NCI-H1048 (cell line): ENCODE measurements around the gene RPS6KA1.
"Not testable (repeated sequence)": the region's sequence is repeated elsewhere in the genome, so short reads cannot be mapped to it uniquely, and the experiment has no call there.

Experiments
- DNase-seq: peaks from one replicate; lab custom pipeline; 2025; lab: John Stamatoyannopoulos, UW

RPS6KA1 gene

DNA sequence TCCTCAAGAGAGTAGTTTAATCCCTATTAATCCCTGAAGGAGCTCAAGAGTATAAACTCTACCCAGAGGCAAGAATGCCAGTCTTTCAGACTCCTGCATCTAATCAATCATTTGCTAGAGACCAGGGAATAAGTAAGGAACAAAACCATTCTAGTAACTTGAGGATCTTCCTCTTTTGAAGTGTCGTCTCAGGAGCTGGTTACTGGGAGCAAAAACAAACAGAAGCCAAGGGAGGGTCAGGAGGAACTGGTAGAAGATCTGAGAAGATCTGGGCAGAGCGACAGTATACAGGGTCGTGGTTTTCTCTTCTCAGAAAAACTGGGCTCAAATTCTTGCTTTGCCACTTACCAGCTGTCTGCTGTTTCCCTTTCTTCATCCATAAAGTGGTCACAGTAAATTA lies 69.3 kb downstream of the RPS6KA1 start:
- no peak for DNase-seq

DNA sequence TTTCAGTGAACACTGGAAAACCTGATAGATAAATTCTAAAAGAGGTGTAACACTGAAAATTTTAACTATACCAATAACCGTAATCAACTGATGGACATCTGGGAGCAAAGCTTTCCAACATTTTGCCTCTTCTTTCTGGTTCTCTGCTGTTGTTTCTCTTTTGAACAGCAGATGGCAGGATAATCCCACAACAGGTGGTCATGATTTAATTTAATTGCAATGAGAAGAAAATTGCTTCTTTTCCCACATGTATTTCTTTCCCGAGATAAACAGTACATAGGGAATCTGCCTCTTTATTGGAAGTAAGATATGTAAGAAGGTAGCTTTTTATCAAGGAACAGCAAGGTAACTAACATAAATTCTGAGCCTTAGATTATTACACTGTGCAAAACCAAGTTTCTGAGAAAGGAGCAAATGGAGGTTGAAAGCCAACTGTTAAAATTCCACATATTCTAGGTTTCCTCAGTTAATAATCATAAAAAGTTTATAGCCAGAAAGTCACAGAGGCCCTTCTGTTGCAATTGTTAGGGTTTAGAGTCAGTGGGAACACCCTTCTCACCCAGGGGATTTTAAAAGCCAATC lies 72.9 kb downstream of the RPS6KA1 start:
- DNase-seq, result peak; percentile 69

- DNase-seq, result no peak
Observed at GRCh38 chr1:26603856-26604255, 74.3 kb downstream of the RPS6KA1 start.

DNA sequence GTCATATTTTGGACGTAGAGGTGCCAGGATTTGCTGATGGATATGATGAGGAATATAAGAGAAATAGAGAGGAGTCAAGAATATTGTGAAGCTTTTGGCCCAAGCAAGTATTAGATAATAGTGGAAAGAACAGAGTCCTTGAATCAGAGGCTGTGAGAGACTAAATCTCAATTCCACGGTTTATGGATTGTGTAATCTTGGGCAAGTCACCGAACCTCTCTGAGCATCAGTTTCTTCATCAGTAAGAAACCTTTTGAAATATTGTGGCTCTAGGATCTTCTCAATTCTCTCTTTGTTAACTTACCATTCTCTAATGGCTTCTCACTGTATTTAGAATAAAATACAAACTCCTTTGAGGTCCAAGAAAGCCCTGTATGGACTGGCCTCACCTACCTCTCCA lies 77.6 kb downstream of the RPS6KA1 start:
- DNase-seq, result no peak

DNA sequence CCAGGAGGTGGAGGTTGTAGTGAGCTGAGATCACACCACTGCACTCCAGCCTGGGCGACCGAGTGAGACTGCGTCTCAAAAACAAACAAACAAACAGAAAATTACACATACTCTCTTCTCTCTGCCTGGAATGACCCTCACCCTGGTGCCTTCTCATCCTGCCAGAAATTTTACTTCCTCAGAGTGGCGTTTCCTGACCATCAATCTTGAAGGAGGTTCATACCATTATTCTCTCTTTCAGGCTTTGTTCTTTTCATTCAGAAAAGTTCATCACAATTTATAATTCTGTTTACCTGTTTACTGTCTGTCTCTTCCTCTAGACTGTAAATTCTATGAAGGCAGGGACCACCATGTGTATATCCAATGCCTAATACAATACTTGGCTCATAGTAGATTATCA lies 79.3 kb downstream of the RPS6KA1 start:
- no peak for DNase-seq

DNA sequence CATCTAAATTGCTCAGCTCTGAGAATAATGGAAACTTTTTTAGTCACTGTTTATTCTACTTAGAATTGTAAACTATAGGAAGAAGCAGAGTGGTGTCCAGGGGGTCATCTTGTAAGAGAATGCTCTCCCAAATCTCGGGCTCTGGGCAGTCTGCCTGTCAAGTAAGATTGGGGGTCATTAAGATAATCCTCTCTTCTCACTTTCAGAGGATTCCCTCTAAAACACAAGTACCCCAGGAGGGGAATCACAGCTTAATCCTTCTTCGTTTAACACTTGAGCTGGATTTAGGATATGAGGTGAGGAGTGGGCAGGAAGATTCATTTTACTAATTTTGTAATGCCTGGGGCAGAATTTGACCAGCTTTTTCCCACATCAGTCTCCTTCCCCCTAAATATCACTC lies 81.2 kb downstream of the RPS6KA1 start:
- no peak for DNase-seq

DNA sequence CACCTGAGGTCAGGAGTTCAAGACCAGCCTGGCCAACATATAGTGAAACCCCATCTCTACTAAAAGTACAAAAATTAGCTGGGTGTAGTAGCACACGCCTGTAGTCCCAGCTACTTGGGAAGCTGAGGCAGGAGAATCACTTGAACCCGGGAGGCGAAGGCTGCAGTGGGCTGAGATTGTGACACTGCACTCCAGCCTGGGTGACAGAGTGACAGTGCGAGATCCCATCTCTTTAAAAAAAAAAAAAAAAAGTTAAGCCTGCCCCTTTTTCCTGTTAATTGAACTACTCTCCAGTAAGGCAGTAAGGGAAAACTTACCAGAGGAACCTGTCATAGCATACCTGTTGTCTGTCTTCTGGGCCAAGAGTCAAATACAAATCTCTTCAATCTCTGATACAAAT lies 83.1 kb downstream of the RPS6KA1 start:
- DNase-seq, result not testable (repeated sequence)

DNA sequence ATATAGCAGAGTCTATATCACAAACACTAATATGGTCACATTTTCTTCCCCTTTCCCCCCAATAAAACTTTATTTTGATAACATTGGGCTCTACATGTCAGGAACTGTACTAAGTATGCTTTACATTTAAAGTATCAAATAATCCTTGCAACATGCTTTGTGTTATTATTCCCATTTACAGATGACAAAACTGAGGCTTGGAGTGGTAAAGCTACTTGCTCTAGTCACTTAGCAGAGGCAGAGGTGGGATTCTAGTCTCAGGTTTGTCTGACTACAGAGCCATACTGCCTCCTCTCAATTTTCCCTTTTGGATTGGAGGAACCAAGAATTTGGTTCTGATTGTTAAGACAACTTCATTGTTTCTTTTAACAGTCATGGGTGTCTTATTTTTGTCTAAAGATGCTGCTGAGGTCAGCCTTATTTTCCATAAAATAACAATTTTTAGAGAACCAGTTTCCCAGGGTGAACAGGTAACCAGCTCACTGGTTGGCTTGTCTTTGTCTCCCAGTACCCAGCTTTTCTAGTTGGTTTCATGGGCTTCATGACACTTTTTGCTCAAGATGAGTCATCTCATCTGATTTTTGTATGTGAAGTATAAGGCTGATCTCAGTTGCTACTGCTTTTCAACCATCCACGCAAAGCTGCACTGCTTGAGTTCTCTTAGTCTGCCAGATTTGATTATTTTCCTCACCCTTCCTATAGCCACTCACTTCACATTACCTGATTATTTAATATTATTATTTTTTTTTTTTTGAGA lies 85.3 kb downstream of the RPS6KA1 start:
- no peak for DNase-seq

GRCh38 chr1:26616881-26617280 lies 87.3 kb downstream of the RPS6KA1 start:
- DNase-seq, result no peak

DNA sequence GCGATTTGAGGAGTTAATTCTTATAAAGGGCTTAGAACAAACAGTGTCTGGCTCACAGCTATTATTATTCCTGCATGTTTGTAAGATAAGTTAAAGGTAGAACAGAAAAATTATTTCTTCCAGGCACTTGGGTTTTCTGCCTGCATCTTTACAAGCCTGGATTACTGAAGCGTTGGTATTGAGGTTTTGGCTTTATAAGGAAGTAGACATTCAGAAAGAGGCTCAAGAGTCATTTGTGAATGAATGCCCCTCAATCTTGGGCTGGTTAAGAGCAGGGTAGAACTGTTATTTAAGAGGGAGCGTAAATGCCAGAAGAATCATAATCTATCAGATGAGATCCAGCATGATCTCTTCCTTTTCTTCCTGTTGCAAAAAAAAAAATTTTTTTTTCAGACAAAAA lies 89.0 kb downstream of the RPS6KA1 start:
- no peak for DNase-seq
